GM18520 (cell line): Measurements from ENCODE around the gene GPRIN2.

Source experiments
- ATAC-seq: cut with Tn5 transposase; IDR thresholded peaks from one replicate; pipeline ENCODE4 v1.9.1; 2021; ENCODE audit not compliant: unreplicated experiment

The GPRIN2 gene

GRCh38 chr10:46550076-46550790 is 6.2 kb downstream of the GPRIN2 start:
- ATAC-seq: no peak

DNA sequence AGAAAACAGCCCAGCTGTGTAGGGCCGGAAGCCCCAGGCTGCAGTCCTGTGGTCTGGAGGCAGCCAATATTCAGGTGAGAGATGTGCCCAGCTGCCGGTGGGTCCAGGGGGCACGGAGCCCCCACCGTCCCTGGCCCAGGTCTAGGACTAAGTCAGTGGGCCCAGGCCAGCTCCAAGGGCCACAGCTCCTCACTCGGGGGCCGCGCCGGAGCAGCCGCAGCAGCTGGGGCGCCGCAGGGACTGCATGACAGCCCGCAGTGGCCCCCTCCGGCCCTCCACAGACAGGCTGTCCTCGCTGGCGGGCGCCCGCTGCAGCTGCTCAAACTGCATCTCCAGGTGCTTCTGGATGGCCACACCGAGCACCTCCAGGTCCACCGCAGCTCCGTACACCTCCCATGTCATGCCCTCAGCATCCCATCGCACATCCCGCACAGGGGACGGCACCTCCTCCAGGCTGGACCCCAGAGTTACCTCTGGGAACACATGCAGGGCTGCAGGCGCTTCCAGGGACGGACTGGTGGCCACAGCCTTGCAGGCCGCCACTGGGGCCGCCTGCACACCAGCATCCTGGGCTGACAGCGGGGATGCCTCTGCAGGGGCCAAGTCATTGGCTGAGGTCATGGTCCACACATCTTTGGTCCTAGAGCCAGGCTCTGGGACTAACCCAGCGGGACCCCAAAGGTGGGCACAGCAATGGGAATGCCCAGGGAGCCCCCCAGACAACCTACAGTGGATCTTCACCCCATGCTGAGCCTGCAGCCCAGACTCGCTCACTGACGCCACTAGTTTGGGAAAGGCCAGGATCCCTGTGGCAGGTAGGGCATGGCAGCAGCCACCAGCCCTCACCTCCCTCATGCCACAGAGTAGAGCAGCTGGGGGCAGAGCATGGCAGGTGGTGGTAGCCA is 7.0 kb downstream of the GPRIN2 start:
- ATAC-seq: no peak

- no peak for ATAC-seq
These were observed 7.9 kb downstream of the GPRIN2 start for GRCh38 chr10:46548498-46549090.

DNA sequence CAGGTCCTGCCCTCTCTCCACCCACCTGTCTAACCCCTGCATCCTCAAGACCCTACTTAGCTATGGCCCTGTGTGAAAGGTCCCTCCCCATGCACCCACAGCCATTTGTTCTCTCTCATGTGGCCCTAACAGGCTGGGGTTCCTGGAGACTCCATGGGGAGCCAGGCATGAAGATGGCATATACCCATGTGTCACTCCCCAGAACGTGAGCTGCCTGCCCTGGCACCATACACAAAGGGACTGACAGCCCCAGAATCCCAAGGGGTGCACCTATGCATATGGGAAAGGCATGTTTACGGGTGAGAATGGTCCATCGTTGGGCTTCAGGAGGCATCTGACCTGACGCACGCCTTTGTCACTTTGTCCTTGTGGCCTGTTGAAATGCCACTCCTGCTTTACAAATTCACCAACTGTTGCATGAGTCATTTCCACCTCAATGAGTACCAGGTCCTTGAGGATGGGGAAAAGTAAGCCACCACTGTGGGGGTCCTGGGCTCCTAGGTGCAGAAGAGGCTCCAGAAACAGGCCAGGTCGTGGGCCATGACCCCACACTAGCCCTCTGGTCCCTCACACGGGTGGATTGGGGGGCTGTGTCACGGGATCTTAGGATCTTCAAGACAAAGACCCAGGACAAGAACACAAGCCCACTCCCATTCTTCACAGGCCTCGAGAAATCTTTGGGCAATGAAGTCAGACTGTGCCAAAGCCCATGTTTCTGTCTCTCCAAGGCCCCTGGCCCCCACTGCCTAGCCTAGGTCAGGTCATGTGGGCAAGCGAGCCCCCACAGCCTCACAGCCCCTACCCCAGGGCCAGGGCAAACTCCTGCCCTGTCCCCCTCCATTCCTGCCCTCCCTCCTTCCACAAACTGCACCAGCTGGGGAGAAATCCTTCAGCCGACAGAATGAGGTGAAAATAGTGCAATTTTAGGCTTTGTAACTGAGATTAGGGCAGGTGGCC is 8.6 kb downstream of the GPRIN2 start:
- no peak for ATAC-seq

GRCh38 chr10:46546591-46547540 is 9.6 kb downstream of the GPRIN2 start:
- ATAC-seq: no peak

GRCh38 chr10:46545861-46546590 is 10.4 kb downstream of the GPRIN2 start:
- no peak for ATAC-seq

DNA sequence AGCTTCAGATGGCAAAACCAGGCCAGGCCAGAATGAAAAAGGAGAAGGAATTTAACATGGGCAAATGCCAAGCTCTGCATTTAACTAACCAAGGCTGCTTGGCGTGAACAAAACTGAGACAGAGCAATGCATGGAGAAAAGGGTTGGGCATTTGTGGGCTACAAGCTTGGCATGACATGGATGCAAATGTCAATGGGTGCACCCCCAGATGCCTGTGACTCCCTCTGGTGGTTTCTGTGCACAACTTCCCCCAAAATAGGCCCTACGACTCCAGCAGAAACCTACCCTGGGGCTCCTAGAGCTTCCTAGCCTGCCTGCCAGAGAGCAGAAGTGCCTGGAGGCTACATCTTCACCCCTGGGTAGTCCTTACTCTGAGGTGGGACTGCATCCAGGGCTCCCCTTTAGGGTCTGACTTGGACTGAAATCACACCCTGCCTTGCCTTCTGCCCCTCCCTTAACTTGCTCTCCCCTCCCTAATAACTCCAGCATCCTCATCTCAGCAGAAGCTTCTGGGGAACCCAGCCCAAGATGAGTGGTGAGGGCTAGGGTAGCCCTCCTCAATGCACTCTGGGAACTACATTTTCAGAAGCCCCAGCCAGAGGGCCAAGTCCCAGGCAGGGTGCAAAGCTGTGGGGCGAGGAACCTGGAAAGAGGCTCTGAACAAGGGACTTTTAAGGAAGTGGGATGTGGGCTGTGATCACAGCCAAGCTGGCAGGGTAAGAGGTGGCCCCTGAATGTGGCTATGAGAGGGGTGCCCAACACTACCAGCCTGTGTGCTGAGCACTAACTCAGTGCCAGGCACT is 11.3 kb downstream of the GPRIN2 start:
- no peak for ATAC-seq

- ATAC-seq: no peak
These were observed 12.7 kb downstream of the GPRIN2 start for GRCh38 chr10:46543466-46544377.

GRCh38 chr10:46542567-46543465 is 13.6 kb downstream of the GPRIN2 start:
- ATAC-seq: no peak

- no peak for ATAC-seq
These were observed 14.5 kb downstream of the GPRIN2 start for GRCh38 chr10:46541735-46542566.

DNA sequence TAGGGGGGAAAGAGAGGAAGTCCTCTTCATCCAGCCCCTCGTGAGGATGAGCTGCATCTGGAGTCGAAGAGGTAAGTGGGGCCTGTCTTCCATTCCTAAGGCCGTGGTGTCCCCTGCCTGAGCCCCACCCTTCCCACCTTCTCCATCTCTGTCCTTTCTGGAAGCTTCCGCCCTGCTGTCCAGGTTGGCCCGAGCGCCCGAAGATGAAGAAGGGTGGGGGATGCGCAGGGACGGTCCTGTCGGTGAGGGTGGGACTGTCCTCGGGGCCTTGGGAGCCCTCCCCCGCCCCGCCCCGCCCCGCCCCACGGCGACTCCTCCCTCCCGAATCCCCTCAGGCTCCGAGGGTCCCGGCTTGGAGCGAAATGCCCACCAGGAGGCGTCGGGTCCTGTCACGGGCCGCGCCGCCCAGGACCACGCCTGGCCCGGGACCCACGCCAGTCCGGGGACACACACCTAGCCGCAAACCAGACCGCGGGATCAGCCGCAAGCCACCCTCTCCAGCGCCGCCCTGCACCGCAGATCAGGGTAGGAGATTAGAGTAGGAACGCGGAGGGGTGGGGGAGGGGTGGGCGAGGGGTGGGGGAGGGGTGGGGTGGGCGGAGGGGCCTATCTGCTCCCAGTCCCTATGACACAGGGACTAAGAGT is 15.3 kb downstream of the GPRIN2 start:
- ATAC-seq: no peak

- ATAC-seq: no peak
These were observed 15.9 kb downstream of the GPRIN2 start for GRCh38 chr10:46540412-46541016.

DNA sequence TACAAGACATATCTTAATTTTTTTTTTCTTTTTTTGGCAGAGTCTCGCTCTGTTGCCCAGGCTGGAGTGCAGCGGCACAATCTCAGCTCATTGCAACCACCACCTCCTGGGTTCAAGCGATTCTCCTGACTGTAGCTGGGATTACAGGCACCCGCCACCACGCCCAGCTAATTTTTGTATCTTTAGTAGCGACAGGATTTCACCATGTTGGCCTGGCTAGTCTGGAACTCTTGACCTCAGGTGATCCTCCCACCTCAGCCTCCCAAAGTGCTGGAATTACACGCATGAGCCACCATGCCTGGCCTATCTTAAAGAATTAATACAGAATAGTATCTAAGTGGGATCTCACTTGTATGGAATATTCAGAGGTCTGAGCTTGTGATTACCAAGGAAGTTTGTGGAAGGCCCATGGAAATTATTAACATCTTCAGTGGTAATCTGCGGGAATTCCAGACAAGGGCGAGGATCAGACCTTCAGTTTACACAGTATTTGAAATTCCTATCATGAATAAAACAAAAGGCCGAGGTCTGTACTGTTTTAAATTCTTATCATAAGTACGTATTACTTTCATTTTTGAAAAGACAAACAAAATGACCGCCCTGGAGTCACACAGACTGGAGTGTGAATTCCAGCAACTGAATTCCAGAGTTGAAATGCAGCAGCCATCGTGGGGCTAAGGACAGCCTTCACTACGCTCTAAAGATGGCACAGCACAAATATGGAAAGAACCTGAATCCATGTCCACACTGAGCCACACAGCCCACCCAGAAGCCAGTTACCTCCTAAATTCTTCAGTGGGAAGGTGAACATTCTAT is 16.7 kb downstream of the GPRIN2 start:
- no peak for ATAC-seq
